Adipocyte (in vitro differentiated cells): ENCODE measurements around the gene ARF3.

Experiments used
- DNase-seq: peaks from one replicate; pipeline ENCODE4 v3.0.0-alpha.2; 2015; ENCODE audit warnings: low read depth
- H3K27me3 ChIP-seq: replicated peaks from 2 replicates; pipeline ENCODE4 v1.7.0; 2013; ENCODE audit warnings: mild to moderate bottlenecking, low read length, moderate library complexity; ENCODE audit not compliant: control insufficient read depth, insufficient read depth
- H3K36me3 ChIP-seq: 2 replicates; pipeline ENCODE4 v1.7.0; 2013; ENCODE audit warnings: low read length, mild to moderate bottlenecking, moderate library complexity; ENCODE audit not compliant: control insufficient read depth, insufficient read depth, severe bottlenecking
- H3K4me1 ChIP-seq: 2 replicates; pipeline ENCODE4 v1.7.0; 2013; ENCODE audit warnings: mild to moderate bottlenecking, low read length, moderate library complexity; ENCODE audit not compliant: control insufficient read depth, insufficient read depth
- H3K4me3 ChIP-seq: 2 replicates; pipeline ENCODE4 v1.7.0; 2013; ENCODE audit warnings: mild to moderate bottlenecking, low read length, moderate library complexity
- H3K9ac ChIP-seq: 2 replicates; pipeline ENCODE4 v1.7.0; 2013; ENCODE audit warnings: mild to moderate bottlenecking, low read length, moderate library complexity
- H3K9me3 ChIP-seq: 2 replicates; pipeline ENCODE4 v1.7.0; 2013; ENCODE audit warnings: mild to moderate bottlenecking, low read length, moderate library complexity; ENCODE audit not compliant: control insufficient read depth

Gene ARF3

DNA sequence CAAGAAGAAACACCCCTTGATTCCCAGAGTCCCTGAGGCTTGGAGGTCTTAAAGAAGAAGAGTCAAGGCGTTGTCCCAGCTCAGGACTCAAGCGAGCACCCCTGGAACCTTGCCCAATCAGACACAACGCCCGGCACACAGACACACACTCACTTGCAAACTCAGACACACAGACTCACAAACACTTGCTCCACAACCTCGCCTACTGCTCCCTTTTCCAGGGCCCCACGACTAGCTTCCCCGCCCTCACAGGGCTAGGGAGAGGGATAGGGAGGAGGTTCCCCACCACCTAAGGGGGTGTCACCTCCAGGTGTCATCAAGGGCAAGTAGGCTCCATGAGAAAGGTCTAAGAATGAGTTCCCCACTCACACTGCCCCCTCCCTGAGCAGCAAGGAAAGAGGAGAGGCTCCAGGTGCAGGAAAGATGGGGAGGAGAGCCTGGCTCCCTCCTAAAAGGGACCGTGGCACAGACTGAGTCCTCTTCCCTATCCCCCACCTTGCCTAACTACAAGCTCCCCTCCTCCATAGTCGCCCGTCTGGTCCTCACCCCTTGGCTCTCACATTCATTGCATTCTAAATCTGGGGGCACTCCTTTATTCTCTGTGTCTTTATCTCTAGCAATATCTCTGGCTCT, 13.5 kb upstream of the ARF3 start:
- no peaks in the 10 kb centered on the region for H3K9me3 ChIP-seq
- H3K4me1 ChIP-seq, result peaks cover 10% of the 10 kb centered on the region
- H3K9ac ChIP-seq, result peak overlapping the region; percentile 49
- H3K4me3 ChIP-seq, result peak overlapping the region; percentile 66
- peaks cover 53% of the 10 kb centered on the region for H3K27me3 ChIP-seq
- H3K36me3 ChIP-seq, result no peaks in the 10 kb centered on the region
- DNase-seq, result no peak

DNA sequence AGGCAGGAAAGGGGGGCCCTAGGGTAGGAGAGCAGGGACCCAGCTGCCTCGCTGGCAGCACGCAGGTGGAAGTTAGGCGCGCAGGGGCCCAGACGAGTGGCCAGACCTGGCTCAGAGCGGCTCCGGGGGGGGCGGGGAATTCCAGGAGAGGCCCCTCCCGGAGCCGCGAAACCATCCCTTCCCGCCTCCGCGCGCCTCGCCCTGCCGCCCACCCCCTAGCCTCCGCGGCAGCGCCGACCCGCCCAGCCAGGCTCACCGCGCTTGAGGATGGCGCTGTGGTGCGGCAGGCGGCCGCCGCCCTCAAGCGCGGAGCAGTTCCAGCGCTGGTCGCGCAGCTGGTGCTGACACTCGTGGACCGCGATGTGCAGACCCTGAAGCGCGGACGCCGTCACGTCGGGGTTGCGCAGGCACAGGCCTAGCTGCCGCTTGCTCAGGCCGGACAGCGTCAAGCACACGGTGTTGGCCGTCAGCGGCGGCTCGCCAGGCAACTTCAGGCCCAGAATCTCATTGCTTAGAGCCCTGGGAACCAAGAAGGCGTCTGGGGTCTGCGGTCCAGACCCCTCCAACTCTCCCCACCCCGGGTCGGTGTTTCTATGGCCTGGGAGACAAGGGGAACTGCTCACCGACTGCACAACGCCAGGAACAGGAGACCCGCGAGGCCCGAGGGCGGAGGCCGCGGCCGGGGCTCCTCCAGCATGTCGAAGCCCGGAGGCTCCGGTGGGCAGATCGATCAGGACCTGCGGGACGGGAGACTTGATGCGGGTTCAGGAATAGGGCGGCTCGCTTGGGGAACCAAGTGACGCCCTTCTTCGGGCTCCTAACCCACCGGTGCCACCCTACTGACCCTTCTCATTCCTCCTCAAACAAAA, 12.8 kb upstream of the ARF3 start:
- peak; percentile 36 for DNase-seq
- Histone ChIP-seq H3K4me3 (no peak overlapping the region), H3K27me3 (peaks cover 49% of the 10 kb centered on the region), H3K36me3 (no peaks in the 10 kb centered on the region), H3K9ac (no peak overlapping the region), H3K9me3 (no peaks in the 10 kb centered on the region), H3K4me1 (peaks cover 10% of the 10 kb centered on the region)

DNA sequence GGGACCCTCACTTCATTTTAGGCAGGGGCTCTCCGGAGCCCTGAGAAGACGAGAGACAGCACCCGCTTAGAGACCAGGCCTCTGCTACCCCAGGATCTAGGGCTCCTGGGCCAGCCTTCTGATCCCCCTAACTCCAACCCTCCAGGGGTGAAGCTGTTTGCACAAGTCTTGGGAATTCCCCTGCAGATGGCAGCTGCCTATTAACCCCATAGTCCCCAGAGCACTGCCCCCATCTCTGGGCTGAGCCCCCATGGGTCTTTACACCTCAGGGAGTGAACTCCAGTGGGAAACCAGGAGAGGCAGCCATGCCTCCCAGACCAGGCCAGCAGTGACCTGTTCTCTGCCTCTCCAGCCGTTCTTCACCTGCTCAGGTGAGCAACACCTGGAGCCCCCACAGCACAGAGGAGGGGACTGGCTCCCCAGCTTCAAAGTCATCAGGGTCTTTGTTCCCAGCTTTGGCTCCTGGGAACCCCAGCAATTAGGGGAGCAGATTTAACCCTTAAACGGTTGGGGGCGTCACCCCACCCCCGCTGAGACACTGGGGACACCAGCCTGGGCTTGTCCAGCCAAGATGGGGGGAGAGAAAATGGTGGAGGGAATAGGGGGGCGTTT, 12.0 kb upstream of the ARF3 start:
- peaks cover 10% of the 10 kb centered on the region for H3K4me1 ChIP-seq
- H3K36me3 ChIP-seq, result no peaks in the 10 kb centered on the region
- peaks cover 57% of the 10 kb centered on the region for H3K27me3 ChIP-seq
- no peaks in the 10 kb centered on the region for H3K9me3 ChIP-seq
- DNase-seq, result no peak
- H3K9ac ChIP-seq, result no peak overlapping the region
- H3K4me3 ChIP-seq, result no peak overlapping the region

DNA sequence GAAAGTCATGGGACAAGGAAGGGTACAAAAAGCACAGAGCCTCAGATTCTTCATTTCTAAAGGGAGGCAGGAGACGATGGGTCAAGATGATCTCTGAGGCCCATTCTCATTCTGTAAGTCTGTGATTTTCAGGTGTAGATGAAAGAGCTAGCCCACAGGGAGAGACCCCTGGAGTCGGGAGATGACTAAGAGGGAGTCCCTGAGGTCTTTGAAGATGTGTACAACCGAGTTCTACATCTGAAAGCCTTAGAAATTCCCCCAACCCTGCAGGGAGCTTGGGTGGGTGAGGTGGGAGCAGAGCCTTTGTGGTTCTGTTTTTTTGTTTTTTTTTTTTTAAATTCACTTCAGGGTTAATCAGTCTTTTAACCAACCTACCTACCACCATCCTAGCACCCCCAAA, 11.2 kb upstream of the ARF3 start:
- Histone ChIP-seq H3K9me3 (no peaks in the 10 kb centered on the region), H3K36me3 (no peaks in the 10 kb centered on the region), H3K9ac (no peak overlapping the region), H3K4me1 (peaks cover 4% of the 10 kb centered on the region), H3K4me3 (no peak overlapping the region), H3K27me3 (peaks cover 57% of the 10 kb centered on the region)
- no peak for DNase-seq

DNA sequence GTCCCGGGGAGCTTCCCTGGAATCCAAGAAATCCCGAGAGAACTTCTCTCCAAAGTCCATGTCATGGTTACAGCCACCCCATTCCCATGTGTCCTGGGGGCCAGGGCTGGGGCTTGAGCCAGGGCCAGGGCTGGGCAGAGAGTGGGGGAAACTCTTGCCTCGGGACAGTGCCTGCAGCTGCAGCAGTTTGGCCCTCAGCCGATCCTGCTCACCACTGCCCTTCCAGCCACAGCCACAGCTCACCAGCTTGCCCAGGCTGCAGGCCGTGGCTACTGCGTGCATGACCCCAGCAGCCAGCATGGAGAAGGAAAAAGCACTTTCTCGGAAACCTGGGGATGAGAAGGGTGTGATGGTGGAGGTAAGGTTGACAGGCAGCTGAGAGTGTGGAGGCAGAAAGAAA, 10.7 kb upstream of the ARF3 start:
- no peak for DNase-seq
- Histone ChIP-seq H3K27me3 (peaks cover 57% of the 10 kb centered on the region), H3K36me3 (no peaks in the 10 kb centered on the region), H3K4me3 (no peak overlapping the region), H3K9ac (no peak overlapping the region), H3K9me3 (no peaks in the 10 kb centered on the region), H3K4me1 (no peaks in the 10 kb centered on the region)

DNA sequence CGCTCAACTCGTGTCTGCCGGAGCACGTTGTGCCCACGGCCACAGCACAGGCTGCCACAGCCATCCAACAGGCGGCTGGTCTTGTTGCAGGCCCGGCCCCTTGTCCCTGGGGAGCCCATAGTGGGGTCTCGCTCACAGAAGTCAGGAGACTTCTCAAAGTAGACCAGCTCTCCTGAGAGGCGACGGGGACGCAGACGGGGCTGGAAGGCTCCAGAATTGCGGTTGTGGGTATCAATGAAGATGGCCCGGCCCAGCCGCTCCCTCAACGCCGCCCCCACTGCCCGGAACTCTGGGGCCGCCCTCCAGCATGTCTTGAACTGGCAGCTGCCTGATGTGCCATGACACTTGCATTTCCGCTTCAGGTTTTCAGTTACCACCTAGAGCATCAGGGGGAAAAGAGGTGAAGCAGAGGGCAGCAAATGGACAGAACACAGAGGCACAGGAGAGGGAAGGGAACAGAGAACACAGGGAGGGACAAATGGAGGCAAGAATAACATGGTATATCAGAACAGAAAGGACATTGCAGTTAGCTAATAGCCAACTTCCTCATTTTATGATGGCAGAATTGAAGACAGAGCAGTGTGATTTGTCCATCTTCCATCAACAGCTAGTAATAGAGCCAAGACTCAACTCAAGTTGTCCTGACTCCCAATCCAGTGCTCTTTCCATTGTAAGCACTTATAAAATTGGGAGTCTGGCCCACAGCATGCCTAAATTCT, 9.0 kb upstream of the ARF3 start:
- no peak overlapping the region for H3K4me3 ChIP-seq
- H3K36me3 ChIP-seq, result no peaks in the 10 kb centered on the region
- no peak overlapping the region for H3K9ac ChIP-seq
- no peak for DNase-seq
- H3K9me3 ChIP-seq, result no peaks in the 10 kb centered on the region
- peaks cover 45% of the 10 kb centered on the region for H3K27me3 ChIP-seq
- no peaks in the 10 kb centered on the region for H3K4me1 ChIP-seq

DNA sequence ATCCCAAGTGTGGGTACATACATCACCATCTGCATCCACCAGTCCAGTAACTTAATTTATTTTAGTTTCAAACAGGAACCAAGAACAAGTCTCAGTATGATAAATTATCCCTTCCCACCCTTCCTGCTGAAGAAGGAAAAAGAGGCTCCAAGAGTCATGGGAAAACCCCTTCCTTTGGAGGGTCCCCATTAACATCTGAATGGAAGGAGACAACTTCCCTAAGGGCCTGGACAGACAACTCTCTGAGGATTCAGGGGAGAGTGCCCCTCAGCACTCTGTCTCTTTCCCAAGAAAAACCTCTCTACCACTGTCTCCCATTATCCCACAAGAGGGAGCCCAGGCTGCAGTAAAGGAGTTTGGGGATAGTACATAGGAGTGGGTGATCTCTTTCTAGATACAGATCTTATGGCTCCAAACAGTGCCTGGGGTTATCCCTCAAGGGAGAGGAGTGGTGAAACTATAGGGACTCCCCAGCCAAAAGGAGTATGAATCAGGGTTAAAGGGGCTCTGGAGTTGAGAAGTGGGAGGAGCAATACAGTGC, 8.1 kb upstream of the ARF3 start:
- DNase-seq, result peak; percentile 50
- Histone ChIP-seq H3K4me3 (no peak overlapping the region), H3K9me3 (no peaks in the 10 kb centered on the region), H3K9ac (no peak overlapping the region), H3K36me3 (no peaks in the 10 kb centered on the region), H3K4me1 (no peaks in the 10 kb centered on the region), H3K27me3 (peaks cover 35% of the 10 kb centered on the region)

DNA sequence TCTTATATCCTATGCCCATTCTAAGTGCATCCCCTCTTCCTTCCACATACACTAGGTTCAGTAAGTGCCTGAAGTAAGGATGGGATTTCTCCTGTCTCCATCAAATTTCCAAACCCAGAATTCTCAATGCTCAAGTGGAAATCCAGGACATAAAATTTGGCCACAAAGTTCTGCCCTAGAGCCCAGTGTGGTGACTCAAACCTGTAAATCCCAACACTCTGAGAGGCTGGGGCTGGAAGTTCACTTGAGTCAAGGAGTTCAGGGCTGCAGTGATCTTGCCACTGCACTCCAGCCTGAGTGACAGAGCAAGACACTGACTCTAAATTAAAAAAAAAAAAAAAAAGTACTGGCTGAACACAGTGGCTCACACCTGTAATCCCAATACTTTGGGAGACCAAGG, 4.5 kb upstream of the ARF3 start:
- peaks cover 6% of the 10 kb centered on the region for H3K4me1 ChIP-seq
- H3K4me3 ChIP-seq, result no peak overlapping the region
- H3K9ac ChIP-seq, result no peak overlapping the region
- no peak for DNase-seq
- H3K9me3 ChIP-seq, result no peaks in the 10 kb centered on the region
- peaks cover 11% of the 10 kb centered on the region for H3K27me3 ChIP-seq
- H3K36me3 ChIP-seq, result no peaks in the 10 kb centered on the region

DNA sequence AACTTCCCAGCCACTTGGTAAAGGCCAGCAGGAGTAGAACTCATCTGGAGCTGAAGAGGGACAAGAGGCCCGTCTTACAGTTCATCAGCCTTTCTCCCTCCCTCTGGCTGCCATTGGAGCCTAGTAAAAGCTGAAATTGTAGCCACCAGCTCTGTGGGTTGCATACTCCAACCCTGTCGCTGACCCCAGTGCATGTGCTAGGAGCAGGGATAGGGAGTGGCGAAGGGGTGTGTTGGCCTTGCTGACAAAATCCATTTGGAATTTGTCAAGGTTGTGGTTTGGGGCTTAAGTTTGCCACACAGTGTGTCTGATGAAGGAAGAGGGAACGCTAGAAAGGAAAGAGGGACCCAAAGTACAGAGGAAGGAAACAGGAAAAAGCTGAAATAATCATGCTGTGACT, 4.0 kb upstream of the ARF3 start:
- no peak for DNase-seq
- Histone ChIP-seq H3K9ac (no peak overlapping the region), H3K4me1 (peaks cover 6% of the 10 kb centered on the region), H3K27me3 (peaks cover 11% of the 10 kb centered on the region), H3K4me3 (no peak overlapping the region), H3K9me3 (no peaks in the 10 kb centered on the region), H3K36me3 (no peaks in the 10 kb centered on the region)

DNA sequence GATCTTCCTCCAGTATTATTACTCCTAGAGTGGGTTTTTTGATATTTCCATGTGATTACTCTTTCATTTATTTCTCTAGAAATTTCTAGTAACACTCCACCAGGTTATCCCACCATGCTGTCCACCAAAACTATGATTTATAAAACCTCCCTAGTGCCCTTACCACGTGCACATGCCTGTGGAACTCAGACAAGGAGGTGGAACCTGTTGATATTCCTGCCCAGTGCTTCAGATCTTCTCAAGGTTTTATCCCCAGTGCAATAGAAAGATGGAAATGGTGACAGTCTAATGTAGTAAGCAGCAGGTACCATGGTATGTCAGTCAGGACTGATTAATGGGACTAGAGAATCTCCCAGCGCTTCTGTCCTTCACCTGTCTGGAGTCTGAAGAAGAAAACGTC, 3.5 kb upstream of the ARF3 start:
- H3K36me3 ChIP-seq, result no peaks in the 10 kb centered on the region
- no peak for DNase-seq
- peaks cover 11% of the 10 kb centered on the region for H3K27me3 ChIP-seq
- H3K4me3 ChIP-seq, result no peak overlapping the region
- H3K9me3 ChIP-seq, result no peaks in the 10 kb centered on the region
- peaks cover 9% of the 10 kb centered on the region for H3K4me1 ChIP-seq
- H3K9ac ChIP-seq, result no peak overlapping the region

DNA sequence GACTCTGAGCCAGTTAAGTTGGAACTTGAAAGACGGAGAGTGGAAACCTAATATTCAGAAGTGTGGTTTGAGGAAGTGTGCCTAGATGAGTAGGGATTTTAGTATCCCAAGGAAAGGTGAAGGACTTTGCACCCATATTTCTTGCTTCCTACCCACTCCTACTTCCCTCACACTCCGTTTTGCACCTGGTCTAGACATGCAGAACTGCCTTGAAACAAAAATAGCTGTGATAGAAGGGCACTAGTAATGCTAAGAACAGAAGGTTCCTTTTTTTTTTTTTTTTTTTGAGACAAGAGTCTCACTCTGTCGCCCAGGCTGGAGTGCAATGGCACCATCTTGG, 732 bp upstream of the ARF3 start:
- Histone ChIP-seq H3K9ac (peak overlapping the region; percentile 98), H3K27me3 (no peaks in the 10 kb centered on the region), H3K36me3 (peaks cover 21% of the 10 kb centered on the region), H3K4me3 (peak overlapping the region; percentile 98), H3K9me3 (no peaks in the 10 kb centered on the region), H3K4me1 (peaks cover 22% of the 10 kb centered on the region)
- DNase-seq, result no peak
